Endothelial cell of umbilical vein (primary cell): Measurements from ENCODE around the gene DDI1.

ENCODE experiments used
- EZH2 ChIP-seq: IDR thresholded peaks from 2 replicates; pipeline ENCODE4 v1.6.1; 2012; ENCODE audit warnings: borderline replicate concordance, low read depth, mild to moderate bottlenecking, moderate library complexity, low read length, inconsistent platforms; ENCODE audit not compliant: severe bottlenecking
- MYC ChIP-seq: IDR thresholded peaks from one replicate; pipeline ENCODE4 v1.6.1; 2011; ENCODE audit warnings: mild to moderate bottlenecking, low read depth, low read length
- POLR2A ChIP-seq: IDR thresholded peaks from 2 replicates; pipeline ENCODE4 v1.6.1; 2012; ENCODE audit warnings: low read depth, mild to moderate bottlenecking, control low read depth, low read length
- POLR2AphosphoS5 ChIP-seq: IDR thresholded peaks from 2 replicates; pipeline ENCODE4 v1.6.1; 2012; ENCODE audit warnings: low read depth, mild to moderate bottlenecking, control low read depth, low read length, moderate library complexity; ENCODE audit not compliant: insufficient read depth
- TF ChIP-seq, protein P1 (sequence below), 2 donors: IDR thresholded peaks; 1 replicate in 1 of 2; 2 replicates in 1 of 2; pipeline ENCODE4 v1.5.1; 2011; ENCODE audit warnings: low read length in 2 of 2, mild to moderate bottlenecking in 2 of 2, moderate library complexity in 2 of 2, control low read depth in 1 of 2, inconsistent platforms in 1 of 2, low read depth in 1 of 2; ENCODE audit not compliant: insufficient read depth in 1 of 2; ENCODE audit errors: extremely low read depth in 1 of 2
- TF ChIP-seq, protein P2 (sequence below): IDR thresholded peaks from 2 replicates; pipeline ENCODE4 v1.6.1; 2011; ENCODE audit not compliant: insufficient read depth, insufficient read length

DNA sequence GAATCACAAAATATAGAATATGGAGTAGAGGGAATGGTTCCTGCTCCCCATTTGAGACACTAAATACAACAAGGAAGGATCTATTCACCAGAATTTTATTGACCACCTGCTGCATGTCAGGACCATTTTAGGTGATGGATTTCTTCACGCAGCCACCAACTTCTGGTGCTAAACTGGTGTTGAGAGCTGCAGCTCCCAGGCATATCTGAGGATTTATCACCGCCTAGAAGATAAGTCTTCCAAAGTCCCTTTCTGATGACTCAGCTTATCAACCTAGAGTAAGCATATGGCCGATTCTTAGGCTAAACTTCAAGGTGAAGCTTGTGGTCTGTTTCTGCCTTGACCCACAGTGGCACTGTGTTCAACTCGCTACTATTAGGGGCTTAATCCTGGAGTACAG is 6.7 kb downstream of the DDI1 start:
- TF ChIP-seq, protein P1, sequence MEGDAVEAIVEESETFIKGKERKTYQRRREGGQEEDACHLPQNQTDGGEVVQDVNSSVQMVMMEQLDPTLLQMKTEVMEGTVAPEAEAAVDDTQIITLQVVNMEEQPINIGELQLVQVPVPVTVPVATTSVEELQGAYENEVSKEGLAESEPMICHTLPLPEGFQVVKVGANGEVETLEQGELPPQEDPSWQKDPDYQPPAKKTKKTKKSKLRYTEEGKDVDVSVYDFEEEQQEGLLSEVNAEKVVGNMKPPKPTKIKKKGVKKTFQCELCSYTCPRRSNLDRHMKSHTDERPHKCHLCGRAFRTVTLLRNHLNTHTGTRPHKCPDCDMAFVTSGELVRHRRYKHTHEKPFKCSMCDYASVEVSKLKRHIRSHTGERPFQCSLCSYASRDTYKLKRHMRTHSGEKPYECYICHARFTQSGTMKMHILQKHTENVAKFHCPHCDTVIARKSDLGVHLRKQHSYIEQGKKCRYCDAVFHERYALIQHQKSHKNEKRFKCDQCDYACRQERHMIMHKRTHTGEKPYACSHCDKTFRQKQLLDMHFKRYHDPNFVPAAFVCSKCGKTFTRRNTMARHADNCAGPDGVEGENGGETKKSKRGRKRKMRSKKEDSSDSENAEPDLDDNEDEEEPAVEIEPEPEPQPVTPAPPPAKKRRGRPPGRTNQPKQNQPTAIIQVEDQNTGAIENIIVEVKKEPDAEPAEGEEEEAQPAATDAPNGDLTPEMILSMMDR (IDR thresholded peaks at IDR 0.05; ENCODE audit: extremely low read depth in 1 of 2, insufficient read depth in 1 of 2, low read depth in 1 of 2, low read length in 2 of 2) = no peak
- no peak for TF ChIP-seq MYC
- TF ChIP-seq POLR2A = no peak
- TF ChIP-seq, protein P2, sequence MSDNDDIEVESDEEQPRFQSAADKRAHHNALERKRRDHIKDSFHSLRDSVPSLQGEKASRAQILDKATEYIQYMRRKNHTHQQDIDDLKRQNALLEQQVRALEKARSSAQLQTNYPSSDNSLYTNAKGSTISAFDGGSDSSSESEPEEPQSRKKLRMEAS = no peak
- TF ChIP-seq EZH2 = no peak
- TF ChIP-seq POLR2AphosphoS5 = no peak
